Fibroblast of lung (primary cell): ENCODE results near the gene PPP1CC. TPM values are rescaled to one million over a fixed set of nuclear protein-coding genes. Genes with fewer than 3 reads are reported as not detected.
"Not testable (repeated sequence)": the region's sequence is repeated elsewhere in the genome, so short reads cannot be mapped to it uniquely, and the experiment has no call there.

ENCODE experiments used
- DNase-seq, 2 donors: peaks; one replicate each; pipeline versions ENCODE4 v3.0.0 to v3.0.0-alpha.2; 2010; ENCODE audit warnings: low read depth in 2 of 2
- H2AFZ ChIP-seq: 2 replicates; pipeline ENCODE4 v1.5.1; 2012; ENCODE audit warnings: low read length, control low read depth, inconsistent platforms
- H3K27ac ChIP-seq: 2 replicates; pipeline ENCODE4 v1.5.1; 2011; ENCODE audit warnings: low read length, control low read depth; ENCODE audit not compliant: insufficient read depth
- H3K27me3 ChIP-seq: 2 replicates; pipeline ENCODE4 v1.5.1; 2011; ENCODE audit warnings: mild to moderate bottlenecking, low read length; ENCODE audit not compliant: control insufficient read depth, insufficient read depth
- H3K36me3 ChIP-seq: 2 replicates; pipeline ENCODE4 v1.5.1; 2011; ENCODE audit warnings: low read length; ENCODE audit not compliant: control insufficient read depth, insufficient read depth
- H3K4me1 ChIP-seq: 2 replicates; pipeline ENCODE4 v1.5.1; 2011; ENCODE audit warnings: low read length; ENCODE audit not compliant: control insufficient read depth, insufficient read depth; ENCODE audit errors: extremely low read depth
- H3K4me2 ChIP-seq: 2 replicates; pipeline ENCODE4 v1.5.1; 2011; ENCODE audit warnings: low read length, control low read depth; ENCODE audit not compliant: insufficient read depth; ENCODE audit errors: extremely low read depth
- H3K4me3 ChIP-seq, 4 experiments: fragments of 200-600 bp in 1 of 4; sonication (generic) in 1 of 4; replicated peaks in 1 of 4; 2 replicates each; pipeline ENCODE4 v1.5.1; 2011 to 2016; ENCODE audit warnings: low read length in 4 of 4, low read depth in 3 of 4, mild to moderate bottlenecking in 3 of 4, control low read depth in 2 of 4, inconsistent platforms in 1 of 4, mixed read lengths in 1 of 4; ENCODE audit not compliant: insufficient read depth in 1 of 4; ENCODE audit errors: control extremely low read depth in 1 of 4
- H3K79me2 ChIP-seq: 2 replicates; pipeline ENCODE4 v1.5.1; 2012; ENCODE audit warnings: mild to moderate bottlenecking, low read length, inconsistent platforms; ENCODE audit not compliant: control insufficient read depth, insufficient read depth
- H3K9ac ChIP-seq: 2 replicates; pipeline ENCODE4 v1.5.1; 2011; ENCODE audit warnings: mild to moderate bottlenecking, low read length, control low read depth; ENCODE audit not compliant: insufficient read depth
- H3K9me3 ChIP-seq: 2 replicates; pipeline ENCODE4 v1.5.1; 2012; ENCODE audit warnings: low read depth, low read length; ENCODE audit not compliant: control insufficient read depth, insufficient read depth
- H4K20me1 ChIP-seq: 2 replicates; pipeline ENCODE4 v1.5.1; 2011; ENCODE audit warnings: low read length; ENCODE audit not compliant: control insufficient read depth, insufficient read depth; ENCODE audit errors: extremely low read depth
- CTCF ChIP-seq, 2 donors: IDR thresholded peaks in 1 of 2; conservative IDR thresholded peaks in 1 of 2; 1 replicate in 1 of 2; 2 replicates in 1 of 2; pipeline ENCODE4 v1.5.1; 2011 to 2012; ENCODE audit warnings: low read length in 2 of 2, control low read depth in 1 of 2, inconsistent platforms in 1 of 2, low read depth in 1 of 2, mild to moderate bottlenecking in 1 of 2
- EZH2 ChIP-seq: IDR thresholded peaks from 2 replicates; pipeline ENCODE4 v1.5.1; 2012; ENCODE audit warnings: low read length, control low read depth, mild to moderate bottlenecking; ENCODE audit errors: missing control alignments
- polyA plus RNA-seq, 2 donors: library from polyadenylated mRNA; depleted of rRNA in 1 of 2; stranded (reverse) in 1 of 2; unstranded in 1 of 2; fragments of >200 nt; gene quantifications; 2 replicates each; pipeline ENCODE4 v1.2.1, GENCODE V29; 2011 to 2012; ENCODE audit warnings: missing spikeins in 1 of 2
- total RNA-seq: library from RNA; depleted of rRNA; stranded (reverse); fragments of >200 nt; gene quantifications from 2 replicates; pipeline ENCODE4 v1.2.1, GENCODE V29; 2014

The PPP1CC gene
- total and polyA plus RNA-seq, 2 donors (not counting 1 experiment from before 2014, with no cell fraction given), result 110 to 112 TPM

DNA sequence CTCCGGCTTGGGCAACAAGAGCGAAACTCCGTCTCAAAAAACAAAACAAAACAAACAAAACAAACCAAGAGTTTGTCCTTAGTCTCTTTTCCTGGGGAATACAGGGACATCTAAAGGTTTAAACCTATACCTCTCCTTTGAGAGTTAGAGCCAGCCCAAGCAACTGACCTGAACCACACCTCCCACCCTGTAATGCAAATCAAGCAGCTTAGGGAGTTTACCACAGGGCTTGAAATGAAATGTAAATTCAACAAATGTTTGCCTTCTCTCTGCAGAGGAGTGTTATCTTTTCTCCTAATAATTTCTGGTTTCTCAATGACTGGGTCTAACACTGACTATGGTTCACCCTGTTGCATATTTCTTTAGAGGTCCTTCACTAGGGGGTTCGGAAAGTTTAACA, 16.7 kb downstream of the PPP1CC start:
- peaks cover 45% of the 10 kb centered on the region for H3K79me2 ChIP-seq
- no peak for DNase-seq
- H3K27me3 ChIP-seq, result no peaks in the 10 kb centered on the region
- no peaks in the 10 kb centered on the region for H4K20me1 ChIP-seq
- no peaks in the 10 kb centered on the region for H3K4me1 ChIP-seq
- TF ChIP-seq EZH2, result no peak
- no peak for TF ChIP-seq CTCF (conservative IDR thresholded peaks at IDR 0.05 in 1 of 2, IDR thresholded peaks at IDR 0.05 in 1 of 2; ENCODE audit: low read depth in 1 of 2, low read length in 2 of 2)
- peaks cover 12% of the 10 kb centered on the region for H3K36me3 ChIP-seq
- H3K9me3 ChIP-seq, result no peaks in the 10 kb centered on the region
- no peak overlapping the region for H3K27ac ChIP-seq
- H2AFZ ChIP-seq, result no peak overlapping the region
- H3K9ac ChIP-seq, result no peak overlapping the region
- H3K4me3 ChIP-seq, result no peak overlapping the region
- no peak overlapping the region for H3K4me2 ChIP-seq

- Histone ChIP-seq H3K4me2 (no peak overlapping the region), H3K36me3 (peaks cover 12% of the 10 kb centered on the region), H3K9me3 (no peaks in the 10 kb centered on the region), H3K4me1 (no peaks in the 10 kb centered on the region), H3K9ac (no peak overlapping the region), H3K4me3 (no peak overlapping the region), H3K27ac (no peak overlapping the region), H4K20me1 (no peaks in the 10 kb centered on the region), H3K27me3 (no peaks in the 10 kb centered on the region), H3K79me2 (peaks cover 39% of the 10 kb centered on the region), H2AFZ (no peak overlapping the region)
- no peak for TF ChIP-seq CTCF (conservative IDR thresholded peaks at IDR 0.05 in 1 of 2, IDR thresholded peaks at IDR 0.05 in 1 of 2; ENCODE audit: low read depth in 1 of 2, low read length in 2 of 2)
- TF ChIP-seq EZH2, result no peak
- DNase-seq, result no peak
These were observed 17.4 kb downstream of the PPP1CC start for GRCh38 chr12:110725267-110725666.

GRCh38 chr12:110722892-110723291, 19.8 kb downstream of the PPP1CC start:
- not testable (repeated sequence) for H3K4me3 ChIP-seq, DNase-seq, H3K27me3 ChIP-seq, H4K20me1 ChIP-seq, H3K4me2 ChIP-seq, H2AFZ ChIP-seq, H3K4me1 ChIP-seq, H3K9me3 ChIP-seq, H3K9ac ChIP-seq, H3K27ac ChIP-seq
- Histone ChIP-seq H3K36me3 (peaks cover 14% of the 10 kb centered on the region), H3K79me2 (peaks cover 26% of the 10 kb centered on the region)
